A673 (cell line): ENCODE measurements around the gene MIGA2. TPM values are rescaled to one million over a fixed set of nuclear protein-coding genes. Genes with fewer than 3 reads are reported as not detected.
A peak's percentile ranks its signal among the peaks of the same experiment; 100 is the strongest.

Source experiments
- BruUV-seq: library from RNA; stranded (reverse); fragments of 400-500 nt; replicated peaks from 2 replicates; lab custom pipeline; 2021; lab: Mats Ljungman, UMichigan
- CTCF ChIA-PET: fragments of 300-600 bp; sonication (Branson Sonifier 250); formaldehyde crosslinking; loops from one replicate; lab custom pipeline; 2022; ENCODE audit warnings: antibody characterized with exemption; lab: Charles Lee
- POLR2A ChIA-PET: fragments of 300-600 bp; sonication (Branson Sonifier 250); formaldehyde crosslinking; loops from one replicate; lab custom pipeline; 2022; ENCODE audit warnings: antibody characterized with exemption; ENCODE audit not compliant: low non-redundant PET; lab: Charles Lee
- DNase-seq: peaks from one replicate; pipeline ENCODE4 v3.0.0-alpha.2; 2015; ENCODE audit warnings: low spot score
- H3K27ac ChIP-seq: fragments of 200-600 bp; sonication (generic); 2 replicates; pipeline ENCODE4 v1.5.1; 2016; ENCODE audit warnings: mixed run types, low read depth, mild to moderate bottlenecking, mixed read lengths, antibody characterized with exemption, low read length; ENCODE audit not compliant: poor library complexity, severe bottlenecking
- H3K27me3 ChIP-seq: fragments of 200-600 bp; sonication (generic); replicated peaks from 2 replicates; pipeline ENCODE4 v1.6.1; 2017; ENCODE audit warnings: mixed run types, low read depth, mild to moderate bottlenecking, mixed read lengths, antibody characterized with exemption, low read length; ENCODE audit not compliant: insufficient read depth, poor library complexity
- H3K36me3 ChIP-seq: fragments of 200-600 bp; sonication (generic); 2 replicates; pipeline ENCODE4 v1.6.1; 2016; ENCODE audit warnings: mixed run types, mild to moderate bottlenecking, mixed read lengths, antibody characterized with exemption, low read length; ENCODE audit not compliant: insufficient read depth, poor library complexity, severe bottlenecking
- H3K4me1 ChIP-seq: fragments of 200-600 bp; sonication (generic); 2 replicates; pipeline ENCODE4 v1.6.1; 2017; ENCODE audit warnings: mixed run types, mild to moderate bottlenecking, mixed read lengths, antibody characterized with exemption, low read length; ENCODE audit not compliant: insufficient read depth, poor library complexity, severe bottlenecking
- H3K4me3 ChIP-seq: fragments of 200-600 bp; sonication (generic); 2 replicates; pipeline ENCODE4 v1.5.1; 2016; ENCODE audit warnings: low read depth, mixed run types, mild to moderate bottlenecking, mixed read lengths, low read length; ENCODE audit not compliant: poor library complexity, severe bottlenecking
- H3K9me3 ChIP-seq: fragments of 200-600 bp; sonication (generic); 2 replicates; pipeline ENCODE4 v1.6.1; 2016; ENCODE audit warnings: mixed run types, low read depth, mild to moderate bottlenecking, mixed read lengths, antibody characterized with exemption, low read length; ENCODE audit not compliant: poor library complexity, severe bottlenecking
- CTCF ChIP-seq: fragments of 300-800, 200-600 bp; sonication (generic); conservative IDR thresholded peaks from 2 replicates; pipeline ENCODE4 v1.5.1; 2017; ENCODE audit warnings: low read depth, mild to moderate bottlenecking, antibody characterized with exemption, low read length, moderate library complexity, mixed read lengths
- EZH2 ChIP-seq: fragments of 200-600 bp; sonication (generic); IDR thresholded peaks from 2 replicates; pipeline ENCODE4 v1.6.1; 2017; ENCODE audit warnings: borderline replicate concordance, low read depth, mild to moderate bottlenecking, mixed read lengths, antibody characterized with exemption, low read length; ENCODE audit not compliant: poor library complexity, severe bottlenecking
- intact Hi-C: fragments of 100-400 bp; cut with micrococcal nuclease; formaldehyde crosslinking; loops from one replicate; pipeline ENCODE4 v1.10.0; 2022; ENCODE audit not compliant: unreplicated experiment
- total RNA-seq: library from RNA; stranded (reverse); gene quantifications from 2 replicates; pipeline ENCODE4 v1.2.3, GENCODE V29; 2021

Gene MIGA2
- total RNA-seq, 1 experiment from 2014 or later, result 27.7 TPM

GRCh38 chr9:129080601-129081387, 44.4 kb downstream of the MIGA2 start, which contains the start of gene DOLPP1:
TSS of gene DOLPP1 (plus strand) at chr9:129081111. CDS start at chr9:129081132, 21 bp downstream.
- no TSS peak for BruUV-seq
- ChIA-PET CTCF (interaction anchor here (0.7 to 0.9 kb wide), 2 partner anchors 42 to 53 kb away, joined by 3 to 10 read pairs; partner anchors contain the start of gene SH3GLB2), POLR2A (no interaction called here)
- DNase-seq, result peak; percentile 100
- peaks cover 8% of the 10 kb centered on the region for H3K36me3 ChIP-seq
- H3K9me3 ChIP-seq, result no peaks in the 10 kb centered on the region
- peaks cover 15% of the 10 kb centered on the region for H3K4me1 ChIP-seq
- no peaks in the 10 kb centered on the region for H3K27me3 ChIP-seq
- TF ChIP-seq CTCF (no peak), EZH2 (no peak)
- H3K27ac ChIP-seq, result peak within 1 kb of the TSS; percentile 83
- peak within 1 kb of the TSS; percentile 82 for H3K4me3 ChIP-seq
- intact Hi-C loops, result loop anchor here (2.0 kb wide), 1 partner anchor 30 kb away; the partner anchor contains the start of genes CRAT and PTPA

DNA sequence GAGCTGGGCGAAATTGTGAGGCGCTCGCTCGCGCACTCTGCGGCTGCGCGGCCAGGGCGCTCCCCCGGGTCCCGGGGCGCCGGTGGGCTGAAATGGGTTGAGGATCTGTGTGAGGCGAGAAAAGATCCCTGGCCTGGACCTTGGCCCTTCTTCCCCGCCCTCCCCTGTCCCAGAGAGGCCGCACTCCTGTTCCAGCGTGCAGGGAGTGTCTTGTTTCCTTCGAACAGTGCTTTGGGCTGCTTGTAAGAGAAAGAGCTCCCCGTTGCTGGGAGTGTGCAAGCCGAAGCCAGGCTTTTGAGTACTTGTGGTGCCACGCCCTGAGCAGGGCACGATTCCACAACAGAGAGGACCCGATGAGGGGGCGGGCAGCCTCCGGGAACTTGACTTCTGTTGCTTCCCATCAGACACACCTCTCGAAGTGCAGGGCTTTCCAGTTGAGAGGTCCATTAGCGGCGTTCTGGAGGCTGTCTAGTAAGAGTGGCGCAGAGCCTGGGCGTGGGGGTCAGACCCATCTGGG, 45.0 kb downstream of the MIGA2 start:
- Histone ChIP-seq H3K27ac (peak overlapping the region; percentile 83), H3K4me1 (peaks cover 15% of the 10 kb centered on the region), H3K36me3 (peaks cover 13% of the 10 kb centered on the region), H3K4me3 (peak overlapping the region; percentile 82), H3K27me3 (no peaks in the 10 kb centered on the region), H3K9me3 (no peaks in the 10 kb centered on the region)
- DNase-seq, result no peak
- CTCF ChIA-PET, result interaction anchor here (0.7 kb wide), 1 partner anchor 53 kb away, joined by 3 read pairs; the partner anchor contains the start of gene SH3GLB2
- POLR2A ChIA-PET, result no interaction called here
- TF ChIP-seq CTCF (no peak), EZH2 (no peak)
- BruUV-seq, result TSS peak; percentile 61
- intact Hi-C loops, result loop anchor here (2.0 kb wide), 1 partner anchor 29 kb away; the partner anchor contains the start of genes CRAT and PTPA

DNA sequence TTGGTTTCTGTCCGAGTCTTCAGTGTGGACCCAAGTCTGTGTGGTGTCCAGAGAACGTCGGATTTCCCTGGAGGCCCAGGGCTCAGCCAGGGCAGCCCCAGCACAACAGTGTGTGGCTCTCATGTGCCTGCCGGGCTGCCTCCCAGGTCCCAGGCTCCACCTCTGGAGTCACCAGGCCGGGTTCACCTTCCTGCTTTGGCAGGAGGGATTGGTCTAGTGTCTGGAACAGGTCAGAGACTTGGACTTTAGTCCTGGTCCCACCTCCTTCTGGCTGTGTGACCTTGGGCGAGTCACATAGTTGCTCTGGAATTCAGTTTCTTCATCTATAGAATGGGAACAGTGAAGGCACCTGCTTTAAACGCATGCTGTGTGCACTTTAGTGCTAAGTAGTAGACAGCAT, 47.7 kb downstream of the MIGA2 start:
- CTCF ChIA-PET, result no interaction called here
- Histone ChIP-seq H3K36me3 (peaks cover 27% of the 10 kb centered on the region), H3K27me3 (no peaks in the 10 kb centered on the region), H3K4me1 (peaks cover 15% of the 10 kb centered on the region), H3K27ac (no peak overlapping the region), H3K9me3 (no peaks in the 10 kb centered on the region), H3K4me3 (no peak overlapping the region)
- no peak for TF ChIP-seq EZH2
- no peak for TF ChIP-seq CTCF
- POLR2A ChIA-PET, result no interaction called here
- BruUV-seq, result no TSS peak
- DNase-seq, result no peak
- intact Hi-C loops, result no loop called here
